Left ventricle myocardium superior (tissue), 1 donor: ENCODE measurements around the gene COL24A1. TPM values are rescaled to one million over a fixed set of nuclear protein-coding genes. Genes with fewer than 3 reads are reported as not detected.
A peak's percentile ranks its signal among the peaks of the same experiment; 100 is the strongest.

ENCODE experiments used
- ATAC-seq: fragments of 200-7000 bp; cut with Tn5 transposase; one replicate; pipeline ENCODE4 v1.9.1; 2020; ENCODE audit warnings: mild to moderate bottlenecking, moderate library complexity
- DNase-seq: peaks from one replicate; pipeline ENCODE4 v3.0.0-alpha.2; 2020
- intact Hi-C: fragments of 100-400 bp; cut with micrococcal nuclease; formaldehyde crosslinking; loops from one replicate; pipeline ENCODE4 v1.11.0; 2022
- total RNA-seq: library from RNA; stranded (reverse); fragmentation: NEBNext Ultra II Directional; extraction: Animal tissue kit (Norgen Biotek cat#: 25700); gene quantifications from one replicate; pipeline ENCODE4 v1.2.1, GENCODE V29; 2021
- donor health status: DM: no; HTN: yes; CAD: no; lungs with severe emphysema.

The COL24A1 gene
- total RNA-seq, 1 donor from 2014 or later: 0.82 TPM

- DNase-seq: no peak
- ATAC-seq: peak; percentile 70
- intact Hi-C loops: no loop called here
Observed at GRCh38 chr1:85681087-85681486, 475.5 kb downstream of the COL24A1 start.

Other genes with a start within 250 kb of the COL24A1 start
- gene ODF2L, start 239.6 kb upstream of the COL24A1 start, total RNA-seq: 7.6 TPM